Measurements from ENCODE around the gene CINP. TPM values are rescaled to one million over a fixed set of nuclear protein-coding genes. Genes with fewer than 3 reads are reported as not detected.
"Not testable (repeated sequence)": the region's sequence is repeated elsewhere in the genome, so short reads cannot be mapped to it uniquely, and the experiment has no call there.

CINP gene
- polyA plus RNA-seq, 4 donors = 38.0 to 43.8 (median 40.2) TPM

- DNase-seq (ENCODE audit: low read depth in 4 of 4, low spot score in 3 of 4) = no peak
These were observed 41.0 kb downstream of the CINP start for GRCh38 chr14:102321456-102322422.

GRCh38 chr14:102320671-102321455 is 41.8 kb downstream of the CINP start:
- no peak for DNase-seq (ENCODE audit: low read depth in 4 of 4, low spot score in 3 of 4)

- peak in 1 of 4 donors; percentile 35 for DNase-seq (ENCODE audit: low read depth in 4 of 4, low spot score in 3 of 4)
These were observed 42.5 kb downstream of the CINP start for GRCh38 chr14:102320033-102320660.

- DNase-seq (ENCODE audit: low read depth in 4 of 4, low spot score in 3 of 4) = peak; percentile 70 to 86 (median 77)
These were observed 43.2 kb downstream of the CINP start, which contains the start of gene ZNF839 for GRCh38 chr14:102319351-102320032. Gene ZNF839, plus strand, starts transcription at chr14:102319746. Its CDS starts 20 bp downstream, at chr14:102319766.

GRCh38 chr14:102318781-102319276 is 43.9 kb downstream of the CINP start:
- DNase-seq (ENCODE audit: low read depth in 4 of 4, low spot score in 3 of 4) = no peak

GRCh38 chr14:102317564-102318248 is 45.0 kb downstream of the CINP start:
- no peak for DNase-seq (ENCODE audit: low read depth in 4 of 4, low spot score in 3 of 4)

- peak; percentile 79 to 87 (median 83) for DNase-seq (ENCODE audit: low read depth in 4 of 4, low spot score in 3 of 4)
These were observed 45.7 kb downstream of the CINP start for GRCh38 chr14:102316743-102317563.

GRCh38 chr14:102316338-102316742 is 46.4 kb downstream of the CINP start:
- peak in 1 of 4 donors; percentile 53 for DNase-seq (ENCODE audit: low read depth in 4 of 4, low spot score in 3 of 4)

GRCh38 chr14:102315121-102315520 is 47.6 kb downstream of the CINP start:
- no peak for DNase-seq (ENCODE audit: low read depth in 4 of 4, low spot score in 3 of 4)

GRCh38 chr14:102314242-102315011 is 48.3 kb downstream of the CINP start:
- DNase-seq (ENCODE audit: low read depth in 4 of 4, low spot score in 3 of 4) = peak in 2 of 4 donors; percentile 67 to 72

GRCh38 chr14:102304611-102305506 is 57.8 kb downstream of the CINP start, which contains the start of gene MOK:
Gene MOK, minus strand, starts transcription at chr14:102305164. Its CDS starts 196 bp downstream, at chr14:102304968.
- peak; percentile 94 to 99 (median 96) for DNase-seq (ENCODE audit: low read depth in 4 of 4, low spot score in 3 of 4)

- DNase-seq (ENCODE audit: low read depth in 4 of 4, low spot score in 3 of 4) = no peak
These were observed 59.0 kb downstream of the CINP start for GRCh38 chr14:102303664-102304063.

GRCh38 chr14:102298303-102299070 is 64.2 kb downstream of the CINP start:
- not testable (repeated sequence) for DNase-seq (ENCODE audit: low read depth in 4 of 4, low spot score in 3 of 4)
